ENCODE data around the gene KCNJ16. TPM values are rescaled to one million over a fixed set of nuclear protein-coding genes. Genes with fewer than 3 reads are reported as not detected.

Gene KCNJ16
- total RNA-seq, 4 donors from 2014 or later = 0.57 to 0.67 TPM; not detected in 2

DNA sequence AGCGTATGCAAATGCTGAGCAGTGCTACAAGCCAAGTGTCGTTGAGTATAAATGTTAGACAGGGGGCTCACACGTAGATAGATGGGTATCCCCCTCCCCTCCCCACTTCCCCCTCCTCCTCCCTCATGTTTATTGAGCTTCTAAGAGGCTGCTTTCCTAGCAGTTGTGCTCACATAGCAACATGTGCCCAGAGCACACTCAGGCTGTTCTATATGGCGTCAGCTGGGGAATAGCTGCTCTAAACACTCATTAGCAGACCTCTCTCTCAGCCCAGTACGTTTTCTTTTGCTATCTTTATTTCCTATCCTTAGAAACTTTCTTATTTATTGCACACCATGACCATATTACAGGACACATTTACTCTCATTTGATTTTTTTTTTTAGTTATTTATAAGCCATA is 96.1 kb downstream of the KCNJ16 start:
- Histone ChIP-seq H3K27me3 (no peaks in the 10 kb centered on the region), H3K27ac (no peak overlapping the region), H3K9me3 (no peaks in the 10 kb centered on the region), H3K4me3 (peak overlapping the region in 1 of 4 donors; percentile 86), H3K4me1 (peaks cover 0 to 11% (median 0%) of the 10 kb centered on the region in 4 donors), H3K36me3 (peaks cover 0 to 15% (median 0%) of the 10 kb centered on the region in 3 donors)
- TF ChIP-seq POLR2A (IDR thresholded peaks at IDR 0.05) = no peak
- TF ChIP-seq, protein P1, sequence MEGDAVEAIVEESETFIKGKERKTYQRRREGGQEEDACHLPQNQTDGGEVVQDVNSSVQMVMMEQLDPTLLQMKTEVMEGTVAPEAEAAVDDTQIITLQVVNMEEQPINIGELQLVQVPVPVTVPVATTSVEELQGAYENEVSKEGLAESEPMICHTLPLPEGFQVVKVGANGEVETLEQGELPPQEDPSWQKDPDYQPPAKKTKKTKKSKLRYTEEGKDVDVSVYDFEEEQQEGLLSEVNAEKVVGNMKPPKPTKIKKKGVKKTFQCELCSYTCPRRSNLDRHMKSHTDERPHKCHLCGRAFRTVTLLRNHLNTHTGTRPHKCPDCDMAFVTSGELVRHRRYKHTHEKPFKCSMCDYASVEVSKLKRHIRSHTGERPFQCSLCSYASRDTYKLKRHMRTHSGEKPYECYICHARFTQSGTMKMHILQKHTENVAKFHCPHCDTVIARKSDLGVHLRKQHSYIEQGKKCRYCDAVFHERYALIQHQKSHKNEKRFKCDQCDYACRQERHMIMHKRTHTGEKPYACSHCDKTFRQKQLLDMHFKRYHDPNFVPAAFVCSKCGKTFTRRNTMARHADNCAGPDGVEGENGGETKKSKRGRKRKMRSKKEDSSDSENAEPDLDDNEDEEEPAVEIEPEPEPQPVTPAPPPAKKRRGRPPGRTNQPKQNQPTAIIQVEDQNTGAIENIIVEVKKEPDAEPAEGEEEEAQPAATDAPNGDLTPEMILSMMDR (IDR thresholded peaks at IDR 0.05) = no peak
- no peak for DNase-seq

DNA sequence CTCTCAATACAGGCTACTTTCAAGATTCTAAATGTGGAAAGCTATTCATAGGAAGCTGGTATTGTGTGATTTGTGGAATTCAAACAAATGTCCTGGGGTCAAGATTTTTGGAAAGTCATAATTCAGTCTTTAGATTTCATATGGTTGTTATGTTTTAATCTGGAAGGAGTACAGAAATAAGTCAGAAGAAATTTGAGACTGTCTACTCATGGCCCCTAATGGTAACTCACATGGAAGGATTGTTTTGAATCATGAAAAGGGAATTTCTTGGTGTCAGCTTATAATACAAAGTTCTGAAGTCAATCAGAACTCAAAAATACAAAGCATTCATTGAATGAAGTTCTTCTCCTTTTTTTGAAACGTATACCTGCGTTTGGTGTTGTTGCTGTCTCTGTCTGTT is 97.4 kb downstream of the KCNJ16 start:
- H3K4me1 ChIP-seq = peaks cover 0 to 11% (median 0%) of the 10 kb centered on the region in 4 donors
- no peaks in the 10 kb centered on the region for H3K27me3 ChIP-seq
- no peak for DNase-seq
- no peak overlapping the region for H3K4me3 ChIP-seq
- H3K36me3 ChIP-seq = peaks cover 0 to 16% (median 0%) of the 10 kb centered on the region in 3 donors
- TF ChIP-seq, protein P1 (IDR thresholded peaks at IDR 0.05) = no peak
- TF ChIP-seq POLR2A (IDR thresholded peaks at IDR 0.05) = no peak
- no peaks in the 10 kb centered on the region for H3K9me3 ChIP-seq
- H3K27ac ChIP-seq = no peak overlapping the region

DNA sequence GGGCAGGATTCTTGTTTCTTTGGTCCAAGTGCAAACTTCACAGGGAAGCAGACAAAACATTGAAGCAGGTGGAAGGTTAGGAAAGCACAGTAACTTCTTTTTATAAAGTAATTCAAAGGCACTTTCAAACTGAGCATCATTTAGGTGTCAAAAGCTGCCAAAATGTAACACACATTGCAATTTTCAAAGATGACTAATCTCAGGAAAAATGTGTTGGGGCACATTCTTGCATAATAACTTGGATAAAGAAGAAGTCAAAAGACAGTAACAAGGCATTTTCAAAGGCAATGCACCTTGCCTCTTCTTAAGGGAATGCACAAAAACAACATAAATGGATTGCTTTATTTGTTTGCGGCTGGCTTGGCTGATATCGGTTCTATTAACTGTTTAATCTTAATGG is 97.9 kb downstream of the KCNJ16 start:
- Histone ChIP-seq H3K9me3 (no peaks in the 10 kb centered on the region), H3K27me3 (no peaks in the 10 kb centered on the region), H3K27ac (no peak overlapping the region), H3K4me3 (no peak overlapping the region), H3K4me1 (peaks cover 0 to 11% (median 0%) of the 10 kb centered on the region in 4 donors), H3K36me3 (peaks cover 0 to 16% (median 0%) of the 10 kb centered on the region in 3 donors)
- TF ChIP-seq, protein P1 (IDR thresholded peaks at IDR 0.05) = no peak
- DNase-seq = no peak

DNA sequence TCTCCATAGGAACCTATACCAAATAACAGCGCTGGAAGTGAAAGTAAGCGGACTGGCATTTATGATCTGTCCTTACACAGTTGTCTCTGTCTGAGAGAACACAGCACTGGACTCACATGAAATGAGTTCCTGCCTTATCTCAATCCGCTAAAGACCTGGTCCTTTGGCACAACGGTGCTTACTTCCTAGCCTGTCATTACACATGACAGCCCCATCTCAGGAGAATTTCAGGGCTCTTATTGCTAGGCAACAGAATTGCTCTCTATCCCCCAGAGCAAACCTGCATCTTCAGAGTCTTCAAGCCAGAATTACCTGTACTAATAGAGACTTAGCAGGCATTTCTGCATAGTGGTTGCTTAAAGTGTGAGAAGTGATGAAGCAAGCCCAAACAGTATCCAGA is 98.7 kb downstream of the KCNJ16 start:
- H3K27me3 ChIP-seq = no peaks in the 10 kb centered on the region
- peaks cover 0 to 9% (median 0%) of the 10 kb centered on the region in 4 donors for H3K4me1 ChIP-seq
- H3K9me3 ChIP-seq = no peaks in the 10 kb centered on the region
- H3K4me3 ChIP-seq = no peak overlapping the region
- DNase-seq = no peak
- TF ChIP-seq, protein P1 (IDR thresholded peaks at IDR 0.05) = no peak
- no peak for TF ChIP-seq POLR2A (IDR thresholded peaks at IDR 0.05)
- H3K27ac ChIP-seq = no peak overlapping the region
- H3K36me3 ChIP-seq = peaks cover 0 to 16% (median 0%) of the 10 kb centered on the region in 3 donors

DNA sequence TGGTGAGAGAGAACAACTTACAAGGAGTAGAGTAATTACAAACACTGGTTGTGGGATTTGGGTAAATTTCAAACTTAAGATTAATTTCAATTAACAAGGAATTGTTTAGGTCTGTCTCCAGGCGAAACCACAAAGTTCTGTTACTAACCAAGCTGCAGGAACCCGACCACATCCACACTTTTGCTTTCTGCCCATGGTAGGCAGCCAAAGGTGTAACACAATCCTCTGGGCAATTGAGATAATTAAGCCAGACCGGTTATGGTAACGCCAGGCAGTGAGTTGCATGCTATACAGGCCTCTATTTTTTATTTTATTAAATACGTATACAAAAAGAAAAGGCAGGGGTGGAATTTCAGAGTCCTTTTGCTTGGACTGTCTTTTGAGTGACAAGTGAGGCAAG is 106.4 kb downstream of the KCNJ16 start:
- H3K9me3 ChIP-seq = no peaks in the 10 kb centered on the region
- H3K27me3 ChIP-seq = no peaks in the 10 kb centered on the region
- DNase-seq = no peak
- H3K4me1 ChIP-seq = no peaks in the 10 kb centered on the region
- TF ChIP-seq, protein P1 (IDR thresholded peaks at IDR 0.05) = no peak
- TF ChIP-seq POLR2A (IDR thresholded peaks at IDR 0.05) = no peak
- no peaks in the 10 kb centered on the region for H3K36me3 ChIP-seq
- no peak overlapping the region for H3K27ac ChIP-seq
- no peak overlapping the region for H3K4me3 ChIP-seq

DNA sequence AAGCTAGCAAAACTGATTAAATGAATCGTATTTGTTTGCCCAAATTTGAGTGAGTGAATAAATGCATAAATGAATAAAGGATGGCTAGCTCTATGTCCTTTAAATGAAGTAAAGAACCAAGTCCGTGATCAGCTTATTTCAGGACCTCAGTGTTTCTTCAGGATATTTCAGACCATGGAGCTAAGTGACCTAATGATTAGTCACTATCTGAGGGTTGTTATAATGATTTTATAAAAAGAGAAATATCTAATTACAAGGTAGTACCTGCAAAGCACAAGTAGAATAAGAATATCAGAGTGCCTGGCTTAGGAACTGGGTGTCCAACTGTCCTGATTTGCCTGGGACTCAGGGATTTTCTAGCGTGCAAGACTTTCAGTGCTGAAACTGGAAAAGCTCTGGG is 106.8 kb downstream of the KCNJ16 start:
- no peak for DNase-seq
- H3K36me3 ChIP-seq = no peaks in the 10 kb centered on the region
- no peaks in the 10 kb centered on the region for H3K9me3 ChIP-seq
- H3K4me3 ChIP-seq = no peak overlapping the region
- TF ChIP-seq, protein P1 (IDR thresholded peaks at IDR 0.05) = no peak
- no peak for TF ChIP-seq POLR2A (IDR thresholded peaks at IDR 0.05)
- H3K27ac ChIP-seq = no peak overlapping the region
- H3K4me1 ChIP-seq = no peaks in the 10 kb centered on the region
- no peaks in the 10 kb centered on the region for H3K27me3 ChIP-seq
